GM21576 (cell line): ENCODE data around the gene ETFA.

ENCODE experiments used
- ATAC-seq: cut with Tn5 transposase; IDR thresholded peaks from one replicate; pipeline ENCODE4 v1.9.1; 2021; ENCODE audit warnings: mild to moderate bottlenecking, moderate library complexity; ENCODE audit not compliant: unreplicated experiment

The ETFA gene

GRCh38 chr15:76176487-76177085 is 134.7 kb downstream of the ETFA start:
- no peak for ATAC-seq

DNA sequence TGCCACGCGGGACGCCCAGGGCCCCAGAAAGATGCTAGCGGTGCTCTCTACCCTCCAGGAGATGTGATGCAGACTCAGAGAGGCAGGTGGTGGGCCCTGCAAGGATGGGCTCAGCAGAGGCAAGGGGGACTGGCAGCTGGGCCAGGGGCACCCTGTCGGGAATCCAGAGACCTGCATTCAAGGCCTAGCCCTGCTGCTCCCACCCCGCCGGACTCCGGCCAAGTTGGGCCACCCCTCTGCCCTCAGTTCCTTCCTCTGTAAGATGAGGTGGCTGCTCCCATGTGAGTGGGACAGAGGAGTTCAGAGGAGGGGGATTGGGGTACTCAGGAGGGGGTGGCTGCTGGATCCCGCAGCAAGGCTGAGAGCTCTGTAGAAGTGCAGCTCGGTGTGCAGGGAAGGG is 135.2 kb downstream of the ETFA start:
- no peak for ATAC-seq

- ATAC-seq: no peak
Measured at GRCh38 chr15:76175442-76175841, 135.8 kb downstream of the ETFA start.

DNA sequence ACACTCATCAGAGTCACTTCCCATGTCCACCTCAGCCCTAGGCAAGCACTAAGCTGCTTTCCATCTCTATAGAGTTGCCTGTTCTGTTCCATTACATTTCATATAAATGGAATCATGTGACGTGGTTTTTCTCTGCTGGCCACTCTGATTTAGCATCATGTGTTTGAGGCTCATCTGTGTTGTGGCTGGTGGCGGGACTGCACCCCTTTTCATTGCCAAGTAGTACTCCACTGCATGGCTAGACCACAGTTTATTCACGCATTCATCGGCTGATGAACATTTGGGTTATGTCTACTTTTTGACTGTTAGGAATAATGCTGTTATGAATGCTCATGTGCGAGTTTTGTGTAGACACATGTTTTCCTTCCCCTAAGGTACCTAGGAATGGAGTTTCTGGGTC is 136.6 kb downstream of the ETFA start:
- no peak for ATAC-seq

- no peak for ATAC-seq
Measured at GRCh38 chr15:76173317-76173834, 137.9 kb downstream of the ETFA start.

- no peak for ATAC-seq
Measured at GRCh38 chr15:76172782-76173181, 138.5 kb downstream of the ETFA start.

DNA sequence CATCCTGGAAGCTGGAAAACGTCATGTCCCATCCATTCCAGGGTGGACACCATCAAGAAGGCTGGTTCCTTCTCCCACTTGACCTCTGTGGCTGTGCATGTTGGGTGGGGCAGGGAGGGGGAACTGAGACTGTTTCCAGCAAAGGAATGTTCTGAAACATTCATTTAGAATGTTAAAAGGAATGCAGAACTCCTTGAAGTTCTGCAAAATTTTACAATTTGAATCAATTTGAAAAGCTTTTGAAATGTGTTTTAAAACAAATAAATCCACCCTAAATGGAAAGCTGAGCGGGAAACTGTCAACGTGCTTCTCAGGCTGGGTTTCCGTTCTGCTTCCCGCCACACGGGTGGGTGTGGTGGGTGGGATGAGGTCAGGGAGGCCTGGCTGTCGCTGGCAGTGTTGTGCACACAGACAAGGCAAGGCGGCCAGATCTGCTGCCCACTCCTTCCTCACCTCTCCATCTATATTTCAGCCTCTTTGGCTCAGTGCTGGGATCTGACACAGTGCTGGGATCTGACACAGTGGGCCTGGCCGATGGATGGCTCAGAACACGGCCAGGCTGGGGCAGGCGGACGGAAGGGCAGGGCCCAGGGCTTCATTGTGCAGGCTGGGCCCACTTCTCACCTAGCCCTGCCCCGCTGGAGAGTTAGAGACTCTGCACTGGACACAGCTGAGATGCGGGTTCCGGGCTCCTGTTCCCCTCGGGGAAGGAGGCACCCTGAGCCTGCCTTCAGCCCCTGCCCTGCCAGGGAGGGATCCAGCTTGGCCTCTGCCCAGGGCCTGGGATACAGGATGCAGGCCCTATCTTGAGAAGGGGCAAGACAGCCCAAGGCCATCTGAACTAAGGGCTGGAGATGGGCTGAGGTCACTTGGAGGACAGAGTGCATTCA is 141.1 kb downstream of the ETFA start:
- ATAC-seq: no peak

DNA sequence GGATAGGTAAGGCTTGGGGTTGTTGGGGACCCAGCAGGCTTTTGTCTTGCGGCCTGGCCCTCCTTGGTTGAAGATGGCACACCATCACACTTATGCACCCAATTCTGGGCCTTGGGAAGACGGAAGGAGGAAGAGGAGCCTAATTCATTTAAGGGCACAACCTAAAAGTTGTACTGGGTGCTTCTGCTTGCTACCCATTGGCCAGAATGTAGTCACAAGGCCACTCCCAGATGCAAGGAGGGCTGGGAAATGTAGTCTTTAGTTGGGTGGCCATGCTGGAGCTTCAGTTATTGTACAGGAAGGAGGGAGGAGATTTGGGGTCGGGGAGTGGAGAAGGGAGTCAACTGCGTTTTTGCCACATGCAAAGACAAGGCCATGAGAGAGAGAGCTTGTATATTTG is 142.3 kb downstream of the ETFA start:
- ATAC-seq: no peak

DNA sequence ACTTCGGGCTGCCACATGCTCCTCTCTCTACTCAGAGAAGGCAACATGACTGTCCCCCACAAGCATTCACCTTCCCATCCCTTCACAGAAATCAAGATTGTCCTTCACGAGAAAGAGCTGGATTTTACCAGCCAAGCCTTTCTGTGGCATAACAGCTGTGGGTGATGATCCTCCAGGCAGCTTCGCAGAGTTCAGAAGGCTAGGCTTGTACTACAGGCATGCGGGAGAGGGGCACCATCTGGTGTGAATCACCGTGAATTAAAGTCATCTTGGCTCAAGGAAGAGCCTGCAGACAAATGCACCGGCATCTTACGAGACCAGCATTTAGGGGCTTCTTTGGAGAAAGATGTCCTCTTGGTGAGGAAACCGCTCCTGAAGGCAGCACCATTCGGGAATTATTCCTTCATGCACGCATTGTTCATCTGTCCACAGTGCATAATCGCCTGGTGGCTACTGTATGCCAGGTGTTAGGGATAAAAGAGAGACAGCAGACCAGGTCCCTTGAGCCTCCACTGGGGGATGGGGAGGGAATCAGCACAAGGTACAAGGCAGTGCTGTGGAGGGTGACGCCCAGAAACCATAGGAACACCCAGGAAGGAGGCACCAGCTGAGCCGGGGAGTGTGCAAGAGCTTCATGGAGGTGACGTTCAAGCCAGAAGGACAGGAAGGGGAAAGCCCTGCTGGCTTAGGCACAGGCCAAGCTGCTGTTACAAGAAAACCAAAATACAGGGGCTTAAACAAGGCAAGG is 142.9 kb downstream of the ETFA start:
- ATAC-seq: no peak

DNA sequence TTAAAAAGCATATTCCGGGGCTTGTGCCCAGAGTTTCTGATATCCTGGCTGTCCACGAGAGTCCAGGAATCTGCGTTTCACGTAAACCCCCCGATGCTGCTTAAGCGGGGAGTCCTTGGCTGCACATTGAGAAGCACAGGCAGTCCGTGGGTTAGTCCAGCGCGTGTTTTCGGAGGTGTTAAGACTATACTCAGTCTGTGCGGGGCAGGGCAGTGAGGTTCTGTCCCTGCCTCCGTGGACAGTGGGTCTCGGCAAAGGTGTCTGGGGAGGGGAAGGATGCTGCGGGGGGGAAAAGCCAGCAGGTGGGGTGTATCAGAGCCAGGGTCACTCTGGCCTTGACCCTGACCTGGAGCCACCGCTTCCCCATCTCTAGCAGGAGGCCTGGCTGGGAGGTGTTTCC is 145.3 kb downstream of the ETFA start:
- ATAC-seq: no peak
